Ishikawa (cell line): ENCODE measurements around the gene MYLK3.

Experiments
- CEBPB ChIP-seq: IDR thresholded peaks from 2 replicates; pipeline ENCODE4 v1.6.1; 2012
- CREB1 ChIP-seq: IDR thresholded peaks from 2 replicates; pipeline ENCODE4 v1.6.1; 2012; ENCODE audit warnings: low read depth
- EGR1 ChIP-seq: IDR thresholded peaks from 2 replicates; pipeline ENCODE4 v1.6.1; 2012
- EP300 ChIP-seq: IDR thresholded peaks from 2 replicates; pipeline ENCODE4 v1.6.1; 2012; ENCODE audit warnings: borderline replicate concordance
- FOXM1 ChIP-seq: IDR thresholded peaks from 2 replicates; pipeline ENCODE4 v1.6.1; 2012; ENCODE audit warnings: low read depth, borderline replicate concordance
- MAX ChIP-seq: IDR thresholded peaks from 2 replicates; pipeline ENCODE4 v1.6.1; 2012
- NFIC ChIP-seq: IDR thresholded peaks from 2 replicates; pipeline ENCODE4 v1.6.1; 2012
- RAD21 ChIP-seq: IDR thresholded peaks from 2 replicates; pipeline ENCODE4 v1.6.1; 2012; ENCODE audit warnings: low read depth
- REST ChIP-seq: IDR thresholded peaks from 2 replicates; pipeline ENCODE4 v1.6.1; 2012; ENCODE audit warnings: low read depth, mild to moderate bottlenecking
- TAF1 ChIP-seq: IDR thresholded peaks from 2 replicates; pipeline ENCODE4 v1.6.1; 2012; ENCODE audit warnings: low read depth, mild to moderate bottlenecking
- TCF12 ChIP-seq: IDR thresholded peaks from 2 replicates; pipeline ENCODE4 v1.6.1; 2012; ENCODE audit warnings: low read depth
- TEAD4 ChIP-seq: IDR thresholded peaks from 2 replicates; pipeline ENCODE4 v1.6.1; 2012
- YY1 ChIP-seq: IDR thresholded peaks from 2 replicates; pipeline ENCODE4 v1.6.1; 2012; ENCODE audit warnings: low read depth
- ZBTB7A ChIP-seq: IDR thresholded peaks from 2 replicates; pipeline ENCODE4 v1.6.1; 2012; ENCODE audit warnings: low read depth
- TF ChIP-seq, protein P1 (sequence below): IDR thresholded peaks from 2 replicates; pipeline ENCODE4 v1.6.1; 2012

Gene MYLK3

DNA sequence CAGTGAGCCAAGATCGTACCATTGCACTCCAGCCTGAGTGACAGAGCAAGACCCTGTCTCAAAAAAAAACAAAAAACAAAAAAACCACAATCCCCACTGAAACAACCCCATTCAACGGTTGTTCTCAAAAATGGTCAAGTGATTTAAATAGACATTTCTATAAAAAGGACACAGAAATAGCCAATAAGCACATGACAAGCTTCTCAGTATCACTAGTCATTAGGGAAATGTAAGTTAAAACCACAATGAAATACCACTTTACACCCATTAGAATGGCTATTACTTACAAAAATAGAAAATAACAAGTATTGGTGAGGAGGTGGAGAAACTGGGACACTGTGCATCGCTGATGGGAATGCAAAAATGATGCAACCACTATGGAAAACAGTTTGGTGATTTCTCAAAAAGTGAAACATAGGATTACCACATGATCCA lies 26.6 kb upstream of the MYLK3 start:
- TF ChIP-seq, protein P1, sequence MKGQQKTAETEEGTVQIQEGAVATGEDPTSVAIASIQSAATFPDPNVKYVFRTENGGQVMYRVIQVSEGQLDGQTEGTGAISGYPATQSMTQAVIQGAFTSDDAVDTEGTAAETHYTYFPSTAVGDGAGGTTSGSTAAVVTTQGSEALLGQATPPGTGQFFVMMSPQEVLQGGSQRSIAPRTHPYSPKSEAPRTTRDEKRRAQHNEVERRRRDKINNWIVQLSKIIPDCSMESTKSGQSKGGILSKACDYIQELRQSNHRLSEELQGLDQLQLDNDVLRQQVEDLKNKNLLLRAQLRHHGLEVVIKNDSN: no peak
- TF ChIP-seq TEAD4 (no peak), FOXM1 (no peak), CEBPB (no peak), EGR1 (no peak), RAD21 (no peak), TAF1 (no peak), TCF12 (no peak), REST (no peak), CREB1 (no peak), NFIC (no peak), EP300 (no peak), MAX (no peak), ZBTB7A (no peak), YY1 (no peak)

DNA sequence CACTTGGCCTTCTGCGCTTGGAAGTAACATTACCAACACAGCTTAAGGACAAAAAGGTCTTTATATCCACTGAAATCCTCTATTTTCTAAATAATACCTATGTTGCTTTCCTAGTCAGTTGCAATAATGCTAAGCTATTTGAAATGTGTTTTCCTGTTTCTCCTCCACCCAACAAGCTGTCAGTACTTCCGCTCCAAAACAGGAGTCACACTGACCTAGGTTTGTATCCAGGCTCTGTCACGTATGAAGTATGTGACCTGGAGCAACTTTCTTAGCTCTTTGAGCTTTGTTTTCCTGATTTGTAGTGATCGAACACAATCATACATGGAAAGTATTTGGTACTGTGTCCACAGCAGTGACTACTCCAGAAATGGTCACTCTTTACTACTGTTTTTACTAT lies 24.3 kb upstream of the MYLK3 start:
- no peak for TF ChIP-seq EGR1
- TF ChIP-seq MAX: no peak

- TF ChIP-seq ZBTB7A (no peak), YY1 (no peak), RAD21 (no peak), CEBPB (no peak), REST (no peak), TCF12 (no peak), MAX (no peak)
Measured at GRCh38 chr16:46768809-46769208, 20.7 kb upstream of the MYLK3 start.

DNA sequence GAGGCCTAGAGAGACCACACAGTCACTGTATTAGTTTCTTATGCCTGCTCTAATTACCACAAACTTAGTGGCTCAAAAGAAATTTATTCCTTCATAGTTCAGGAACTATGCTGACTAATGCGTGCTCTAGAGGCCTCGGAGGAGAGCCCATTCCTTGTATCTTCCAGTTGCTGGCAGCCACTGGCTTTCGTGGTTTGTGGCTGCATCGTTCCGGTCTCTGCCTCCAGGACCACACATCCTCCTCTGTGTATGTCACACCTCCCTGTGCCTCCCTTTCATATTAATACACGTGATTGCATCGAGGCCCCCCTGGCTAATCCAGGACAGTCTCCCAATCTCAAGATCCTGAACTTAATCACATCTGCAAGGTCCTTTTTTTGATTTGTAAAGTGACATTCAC lies 16.9 kb upstream of the MYLK3 start:
- no peak for TF ChIP-seq TAF1
- TF ChIP-seq CREB1: no peak
- TF ChIP-seq NFIC: no peak
- no peak for TF ChIP-seq CEBPB
- TF ChIP-seq FOXM1: no peak
- TF ChIP-seq ZBTB7A: no peak

- TF ChIP-seq NFIC (no peak), EP300 (no peak), YY1 (no peak), MAX (no peak), ZBTB7A (no peak), TEAD4 (no peak)
- TF ChIP-seq, protein P1: no peak
Measured at GRCh38 chr16:46763147-46763546, 15.0 kb upstream of the MYLK3 start.

DNA sequence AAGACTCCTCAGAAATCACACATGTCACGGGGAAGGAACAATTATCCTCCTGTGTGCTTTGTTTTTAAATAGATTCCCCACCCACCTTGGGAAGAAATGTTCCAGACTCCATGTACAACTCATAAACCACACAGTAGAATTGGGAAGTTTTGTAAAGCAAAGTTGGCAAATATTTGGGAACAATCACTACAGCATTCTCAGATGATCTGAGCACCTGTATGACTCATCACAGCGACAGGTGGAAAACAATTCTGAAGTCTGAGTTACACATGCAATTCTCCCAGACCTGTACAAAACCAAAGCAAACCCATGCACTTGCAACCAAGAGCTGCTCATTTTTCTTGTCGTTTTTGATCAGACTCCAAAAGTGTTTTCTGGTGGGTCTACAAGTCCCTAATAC lies 14.4 kb upstream of the MYLK3 start:
- TF ChIP-seq ZBTB7A (no peak), FOXM1 (no peak), TCF12 (no peak), MAX (no peak), EP300 (no peak), EGR1 (no peak), CREB1 (no peak), TAF1 (no peak), NFIC (no peak)
